Endothelial cell of hepatic sinusoid (primary cell): ENCODE data around the gene VRTN.
"Not testable (repeated sequence)": the region's sequence is repeated elsewhere in the genome, so short reads cannot be mapped to it uniquely, and the experiment has no call there.

Source experiments
- in situ Hi-C: cut with HindIII; loops from 2 replicates; pipeline ENCODE4 v1.10.0; 2017; ENCODE audit warnings: low sequenced_read_pairs

The VRTN gene, protein sequence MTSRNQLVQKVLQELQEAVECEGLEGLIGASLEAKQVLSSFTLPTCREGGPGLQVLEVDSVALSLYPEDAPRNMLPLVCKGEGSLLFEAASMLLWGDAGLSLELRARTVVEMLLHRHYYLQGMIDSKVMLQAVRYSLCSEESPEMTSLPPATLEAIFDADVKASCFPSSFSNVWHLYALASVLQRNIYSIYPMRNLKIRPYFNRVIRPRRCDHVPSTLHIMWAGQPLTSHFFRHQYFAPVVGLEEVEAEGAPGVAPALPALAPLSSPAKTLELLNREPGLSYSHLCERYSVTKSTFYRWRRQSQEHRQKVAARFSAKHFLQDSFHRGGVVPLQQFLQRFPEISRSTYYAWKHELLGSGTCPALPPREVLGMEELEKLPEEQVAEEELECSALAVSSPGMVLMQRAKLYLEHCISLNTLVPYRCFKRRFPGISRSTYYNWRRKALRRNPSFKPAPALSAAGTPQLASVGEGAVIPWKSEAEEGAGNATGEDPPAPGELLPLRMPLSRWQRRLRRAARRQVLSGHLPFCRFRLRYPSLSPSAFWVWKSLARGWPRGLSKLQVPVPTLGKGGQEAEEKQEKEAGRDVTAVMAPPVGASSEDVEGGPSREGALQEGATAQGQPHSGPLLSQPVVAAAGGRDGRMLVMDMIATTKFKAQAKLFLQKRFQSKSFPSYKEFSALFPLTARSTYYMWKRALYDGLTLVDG

DNA sequence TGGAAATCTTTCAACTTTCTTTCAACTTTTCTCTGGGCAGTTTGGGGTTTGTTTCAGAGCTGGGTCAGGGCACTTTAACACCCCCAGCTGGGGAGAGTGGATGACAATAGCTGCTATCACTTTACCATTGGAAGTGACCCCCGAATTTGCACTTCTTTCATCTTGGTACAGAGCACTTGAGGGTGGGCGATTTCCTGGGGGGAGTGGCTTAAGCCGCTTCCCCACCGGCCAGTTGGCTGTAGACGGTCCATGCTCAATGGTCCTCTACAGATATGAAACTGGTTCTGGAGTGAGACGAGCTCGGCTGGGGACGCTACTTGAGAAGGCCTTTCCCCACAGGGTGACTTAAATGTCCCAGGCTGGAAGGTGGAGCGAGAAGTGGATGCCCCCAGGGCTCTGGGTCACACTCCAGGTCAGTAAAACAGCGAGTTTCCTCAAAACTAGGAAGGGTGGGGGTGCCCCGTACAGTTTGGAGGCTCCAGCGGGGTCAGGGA, at the start of gene VRTN:
Gene VRTN (plus strand): TSS at position 231 of the 494 bp plus-strand sequence. CDS start 8,313 bp downstream, outside the sequence.
- in situ Hi-C loops: no loop called here

DNA sequence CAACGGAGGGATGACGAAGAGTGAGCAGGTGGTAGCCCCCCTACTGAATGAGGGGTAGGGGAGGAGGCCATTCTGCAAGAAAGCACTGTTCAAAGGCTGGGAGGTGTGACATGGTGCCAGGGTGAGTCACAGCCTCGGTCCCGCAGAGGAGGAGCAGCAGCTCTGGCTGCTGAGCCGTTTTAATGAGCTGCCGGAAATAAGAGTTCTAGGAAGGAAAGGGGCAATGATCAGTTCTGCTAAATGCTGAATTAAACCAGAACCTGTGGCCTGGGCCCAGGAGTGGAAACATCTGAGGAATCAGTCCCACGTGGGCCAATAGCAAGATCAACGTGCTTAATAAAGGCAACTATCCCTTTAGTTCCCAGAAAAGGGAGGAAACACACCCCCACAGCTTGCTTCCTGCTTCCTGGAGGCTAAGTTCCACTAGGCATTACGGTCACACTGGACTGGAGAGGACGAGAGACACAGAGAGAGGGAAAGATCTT, 49.2 kb upstream of the VRTN start:
- in situ Hi-C loops: loop anchor here (5.0 kb wide), 1 partner anchor 53 kb away; no protein-coding TSS in a partner anchor

DNA sequence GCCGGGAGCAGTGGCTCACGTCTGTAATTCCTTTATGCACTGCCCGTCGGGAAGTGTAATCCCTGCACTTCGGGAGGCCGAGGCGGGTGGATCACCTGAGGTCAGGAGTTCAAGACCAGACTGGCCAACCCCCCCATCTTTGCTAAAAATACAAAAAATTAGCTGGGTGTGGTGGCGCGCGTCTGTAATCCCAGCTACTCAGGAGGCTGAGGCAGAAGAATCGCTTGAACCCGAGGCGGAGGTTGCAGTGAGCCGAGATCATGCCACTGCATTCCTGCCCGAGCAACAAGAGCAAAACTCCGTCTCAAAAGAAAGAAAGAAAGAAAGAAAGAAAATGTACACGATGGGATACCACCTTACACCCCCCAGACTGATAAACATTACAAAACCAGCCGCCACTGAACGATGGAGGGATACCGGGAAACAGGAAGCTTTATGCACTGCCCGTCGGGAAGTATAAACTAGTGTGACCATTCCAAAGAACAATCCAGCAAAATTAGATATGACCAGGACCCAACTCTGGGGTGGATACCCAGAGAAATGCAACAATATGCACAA, 46.6 kb upstream of the VRTN start:
- in situ Hi-C loops: no loop called here

DNA sequence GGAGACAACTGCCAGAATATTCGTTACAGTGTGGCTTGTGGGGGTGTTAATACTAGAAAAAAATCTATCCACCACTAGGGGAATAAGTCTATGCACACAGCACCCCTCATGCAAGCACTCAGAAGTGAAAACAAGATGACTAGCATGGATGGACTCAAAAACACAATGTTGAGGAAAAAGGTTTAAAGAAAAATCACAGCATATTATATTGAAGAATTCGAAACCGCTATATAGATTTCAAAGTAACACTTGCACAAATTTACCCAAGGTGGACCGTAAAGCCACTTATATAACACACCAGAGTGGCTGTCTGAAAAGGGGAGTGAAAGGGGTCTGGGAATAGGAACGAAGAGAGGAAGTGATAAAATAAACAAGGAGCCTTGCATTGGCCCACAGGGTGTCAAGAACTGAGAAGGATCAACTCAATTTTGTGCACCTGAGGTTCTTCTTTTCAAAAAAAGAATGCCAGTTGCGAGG, 46.1 kb upstream of the VRTN start:
- in situ Hi-C loops: no loop called here

DNA sequence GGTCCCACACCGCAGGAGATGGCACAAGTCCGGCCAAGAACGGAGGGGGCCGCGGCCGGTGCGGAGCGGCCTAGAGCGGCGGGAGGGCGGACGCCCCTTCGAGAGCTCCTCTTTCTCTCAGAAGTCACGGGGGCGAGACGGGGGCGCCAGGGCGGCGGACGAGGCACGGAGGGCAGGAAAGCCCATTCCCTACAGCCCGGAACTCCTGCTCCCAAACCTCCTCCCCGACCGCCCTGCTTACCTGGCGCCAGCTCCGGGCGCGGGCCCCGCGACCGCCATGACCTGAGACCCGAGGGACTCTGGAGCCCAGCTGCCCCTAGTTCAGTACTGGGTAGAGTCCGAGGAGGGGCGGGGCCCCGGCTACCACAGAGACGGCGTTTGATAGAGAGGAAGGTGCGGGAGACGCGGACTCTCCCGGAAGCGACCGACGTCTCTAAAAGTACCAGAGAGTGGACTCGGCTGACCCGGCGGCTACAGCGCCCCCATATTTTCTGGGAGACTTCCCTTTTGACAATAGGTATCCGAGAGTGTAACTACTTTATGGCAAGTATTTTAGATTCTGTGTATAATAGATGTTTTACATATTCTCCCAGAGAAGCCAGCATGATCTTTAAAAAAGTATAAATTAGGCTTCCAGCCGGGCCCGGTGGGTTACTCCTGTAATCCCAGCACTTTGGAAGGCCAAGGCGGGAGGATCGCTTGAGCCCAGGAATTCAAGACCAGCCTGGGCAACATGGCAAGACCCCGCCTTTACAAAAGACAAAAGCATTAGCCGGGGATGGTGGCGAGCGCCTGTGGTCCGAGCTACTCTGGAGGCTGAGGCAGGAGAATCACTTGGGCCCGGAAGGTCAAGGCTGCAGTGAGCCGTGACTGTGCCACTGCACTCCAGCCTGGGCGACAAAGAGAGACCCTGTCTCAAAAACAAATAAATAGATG, 45.4 kb upstream of the VRTN start, which contains the start of gene ABCD4:
Gene ABCD4 (minus strand): TSS at position 301 of the 936 bp plus-strand sequence. CDS start 22 bp downstream, at position 279.
- in situ Hi-C loops: no loop called here

DNA sequence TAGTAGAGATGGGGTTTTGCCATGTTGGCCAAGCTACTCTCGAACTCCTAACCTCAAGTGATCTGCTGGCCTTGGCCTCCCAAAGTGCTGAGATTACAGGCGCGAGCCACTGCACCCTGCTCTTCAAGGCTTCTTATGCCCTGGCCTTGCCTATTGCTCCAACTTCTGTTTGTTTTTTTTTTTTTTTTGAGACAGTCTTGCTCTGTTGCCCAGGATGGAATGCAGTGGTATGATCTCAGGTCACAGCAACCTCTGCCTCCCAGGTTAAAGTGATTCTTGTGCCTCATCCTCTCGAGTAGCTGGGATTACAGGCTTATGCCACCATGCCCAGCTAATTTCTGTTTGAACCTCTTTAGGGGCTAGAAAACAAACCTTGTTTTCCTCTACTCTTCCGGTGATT, 39.6 kb upstream of the VRTN start:
- in situ Hi-C loops: no loop called here

DNA sequence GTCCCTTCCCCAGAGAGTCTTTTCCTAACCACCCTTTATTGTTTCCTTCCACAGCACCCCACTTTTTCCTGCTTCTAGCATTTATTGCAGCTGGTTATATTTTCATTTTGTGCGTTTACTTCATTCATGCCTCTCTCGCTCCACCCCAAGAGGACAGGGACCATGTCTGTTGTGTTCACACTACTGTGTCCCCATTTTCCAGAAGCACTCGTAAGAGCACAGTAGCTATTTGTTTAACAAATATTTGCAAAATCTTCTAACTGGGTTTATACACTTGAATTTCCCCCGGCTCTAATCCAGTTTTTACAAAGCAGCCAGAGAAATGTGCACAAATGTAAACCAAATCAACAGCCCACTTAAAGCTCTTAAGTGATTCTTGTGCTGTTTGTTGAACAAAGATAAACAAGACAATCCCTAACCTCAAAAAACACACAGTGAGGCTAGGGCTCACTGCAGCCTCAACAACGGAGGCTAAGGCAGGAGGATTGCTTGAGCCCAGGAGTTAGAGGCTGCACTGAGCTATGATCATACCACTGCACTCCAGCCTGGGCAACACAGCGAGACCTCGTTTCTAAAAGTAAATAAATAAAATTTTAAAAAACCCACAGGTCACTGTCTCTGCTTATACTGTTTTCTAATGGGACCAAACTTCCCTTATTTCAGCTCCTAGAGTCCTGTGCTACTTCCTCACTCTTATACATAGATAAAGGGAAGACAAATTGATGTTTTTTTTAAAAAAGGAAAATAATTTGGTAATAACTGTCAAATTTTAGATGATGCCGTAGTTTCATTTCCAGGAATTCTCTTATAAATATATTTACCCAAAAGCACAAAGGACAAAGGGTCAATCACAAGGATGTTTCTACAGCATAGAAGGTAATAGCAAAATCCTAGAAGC, 38.9 kb upstream of the VRTN start:
- in situ Hi-C loops: no loop called here

DNA sequence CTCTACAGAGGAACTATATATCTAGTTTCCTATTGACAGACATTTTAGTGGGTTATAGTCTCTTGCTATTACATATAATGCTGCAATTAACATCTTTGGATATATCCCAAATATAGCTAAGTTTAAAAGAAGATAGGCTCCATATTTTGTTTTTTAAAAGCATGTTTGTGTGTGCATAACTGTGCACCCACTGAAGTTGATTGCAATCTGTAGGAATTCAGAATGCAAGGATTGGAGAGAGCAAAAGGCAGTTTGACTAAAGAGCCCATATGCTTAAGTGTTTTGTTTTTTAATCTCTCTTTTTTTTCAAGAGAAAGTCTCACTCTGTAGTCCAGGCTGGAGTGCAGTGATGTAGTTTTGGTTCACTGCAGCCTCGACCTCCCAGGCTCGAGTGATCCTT, 36.1 kb upstream of the VRTN start:
- in situ Hi-C loops: no loop called here

DNA sequence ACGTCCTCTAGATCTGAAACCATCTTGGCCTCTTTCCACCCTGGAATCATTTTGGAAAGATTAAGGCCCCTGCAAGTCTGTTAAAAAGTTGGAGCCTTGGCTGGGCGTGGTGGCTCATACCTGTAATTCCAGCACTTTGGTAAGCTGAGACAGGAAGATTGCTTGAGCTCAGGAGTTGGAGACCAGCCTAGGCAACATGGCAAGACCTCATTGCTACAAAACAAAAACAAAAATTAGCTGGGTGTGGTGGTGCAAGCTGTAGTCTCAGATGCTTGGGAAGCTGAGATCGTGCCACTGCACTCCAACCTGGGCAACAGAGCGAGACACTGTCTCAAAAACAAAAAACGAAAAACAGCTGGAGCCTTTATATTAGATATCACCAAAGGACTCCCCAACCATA, 34.7 kb upstream of the VRTN start:
- in situ Hi-C loops: no loop called here

DNA sequence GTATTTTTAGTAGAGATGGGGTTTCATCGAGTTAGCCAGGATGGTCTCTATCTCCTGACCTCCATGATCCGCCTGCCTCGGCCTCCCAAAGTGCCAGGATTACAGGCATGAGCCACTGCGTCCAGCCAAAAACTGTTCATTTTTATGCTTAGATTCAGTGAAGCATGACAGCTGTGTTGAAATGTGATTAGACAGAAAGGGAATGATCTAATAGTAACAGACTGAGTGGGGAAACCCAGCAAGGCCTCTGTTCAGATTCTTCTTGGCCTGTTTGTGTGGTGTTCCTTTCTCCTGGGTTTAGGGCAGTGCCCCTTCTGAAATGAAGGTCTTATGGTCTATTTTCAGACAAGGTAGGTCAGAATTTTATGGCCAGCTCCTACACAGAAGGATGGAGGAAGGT, 33.7 kb upstream of the VRTN start:
- in situ Hi-C loops: no loop called here

DNA sequence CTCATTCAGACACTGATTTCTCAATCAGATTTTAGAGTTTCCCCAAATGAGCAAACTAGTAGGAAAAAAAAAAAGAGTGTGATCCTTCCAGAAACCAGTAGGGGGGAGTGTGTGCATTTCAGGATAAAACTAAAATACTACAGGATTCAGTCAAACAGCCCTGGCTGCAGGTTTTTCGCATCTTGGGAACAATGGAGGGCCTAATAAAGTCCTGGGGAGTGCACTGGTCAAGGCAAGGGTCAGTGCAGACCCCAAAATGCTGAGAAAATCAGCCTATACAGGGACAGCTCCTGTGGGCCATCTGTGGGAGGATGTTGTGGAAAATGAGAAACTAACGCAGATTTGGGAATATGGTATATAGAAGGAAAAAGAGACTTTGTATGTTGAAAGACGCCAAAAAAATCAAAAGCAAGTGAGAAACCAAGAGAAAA, 23.3 kb upstream of the VRTN start:
- in situ Hi-C loops: no loop called here

DNA sequence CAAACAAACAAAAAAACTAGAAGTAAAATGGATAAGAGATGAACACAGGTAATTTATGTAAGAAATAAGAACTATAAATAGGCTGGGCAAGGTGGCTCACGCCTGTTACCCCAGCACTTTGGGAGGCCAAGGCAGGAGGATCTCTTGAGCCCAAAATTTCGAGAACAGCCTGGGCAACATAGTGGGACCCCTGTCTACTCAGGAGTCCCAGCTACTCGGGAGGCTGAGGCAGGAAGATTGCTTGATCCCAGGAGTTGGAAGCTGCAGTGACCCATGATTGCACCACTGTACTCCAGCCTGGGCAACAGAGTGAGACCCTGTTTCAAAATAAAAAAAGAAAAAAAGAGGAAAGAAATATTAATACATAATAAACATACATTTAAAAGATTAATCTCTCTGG, 22.8 kb upstream of the VRTN start:
- in situ Hi-C loops: no loop called here

DNA sequence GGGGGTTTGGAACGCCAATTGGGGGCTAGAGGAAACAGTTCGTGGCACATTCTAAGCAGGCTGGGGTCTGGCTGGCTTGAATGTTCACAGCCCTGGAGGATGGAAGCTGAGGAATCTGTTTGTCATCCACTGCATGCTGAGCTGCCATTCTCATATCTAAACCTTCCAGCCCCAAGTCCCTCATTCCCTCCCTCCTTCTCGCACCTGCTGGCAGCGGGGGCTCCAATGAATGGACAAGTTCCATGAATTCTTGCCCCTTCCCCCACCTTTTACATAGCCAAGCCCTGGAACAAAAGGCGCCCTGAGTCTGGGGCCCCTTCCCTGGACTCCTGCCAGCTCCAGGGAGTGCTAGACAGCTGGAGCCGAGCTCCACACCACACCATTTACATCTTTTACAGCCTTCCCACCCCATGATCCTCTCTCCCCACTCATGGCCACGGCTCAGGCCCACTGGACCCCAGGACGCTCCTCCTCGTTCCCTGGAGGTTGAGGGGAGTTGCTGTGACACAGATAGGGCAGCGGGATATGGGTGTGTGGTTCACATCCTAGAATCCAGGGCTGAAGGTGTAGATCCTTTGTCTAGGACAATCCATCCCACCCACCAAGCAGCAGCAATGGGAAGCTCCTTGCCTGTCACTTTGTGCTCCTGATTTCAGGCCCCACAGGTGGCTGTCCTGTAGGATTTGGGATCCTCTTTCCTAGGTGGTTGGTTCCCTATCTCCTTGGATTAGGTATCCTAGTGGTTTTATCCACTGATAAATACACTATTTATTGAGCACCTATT, 21.7 kb upstream of the VRTN start:
- in situ Hi-C loops: no loop called here

DNA sequence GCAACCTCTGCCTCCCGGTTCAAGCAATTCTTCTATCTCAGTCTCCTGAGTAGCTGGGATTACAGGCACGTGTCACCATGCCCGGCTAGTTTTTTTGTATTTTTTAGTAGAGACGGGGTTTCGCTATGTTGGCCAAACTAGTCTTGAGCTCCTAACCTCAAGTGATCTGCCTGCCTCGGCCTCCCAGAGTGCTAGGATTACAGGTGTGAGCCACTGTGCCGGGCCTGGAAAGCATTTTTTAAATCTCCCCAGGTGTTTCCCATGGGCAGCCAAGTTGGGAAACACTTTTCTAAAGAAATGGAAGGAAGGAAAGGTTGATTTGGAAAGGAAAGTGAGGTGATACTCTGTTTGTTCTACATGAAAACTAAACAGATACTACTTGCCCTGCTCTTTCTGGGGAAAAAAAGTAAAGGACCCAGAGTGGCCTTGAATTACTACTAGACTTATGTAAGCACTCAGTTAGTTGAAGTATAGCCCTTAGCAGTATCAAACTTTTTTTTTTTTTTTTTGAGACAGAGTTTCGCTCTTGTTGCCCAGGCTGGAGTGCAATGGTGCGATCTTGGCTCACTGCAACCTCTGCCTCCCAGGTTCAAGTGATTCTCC, 18.2 kb upstream of the VRTN start:
- in situ Hi-C loops: not testable (repeated sequence)

DNA sequence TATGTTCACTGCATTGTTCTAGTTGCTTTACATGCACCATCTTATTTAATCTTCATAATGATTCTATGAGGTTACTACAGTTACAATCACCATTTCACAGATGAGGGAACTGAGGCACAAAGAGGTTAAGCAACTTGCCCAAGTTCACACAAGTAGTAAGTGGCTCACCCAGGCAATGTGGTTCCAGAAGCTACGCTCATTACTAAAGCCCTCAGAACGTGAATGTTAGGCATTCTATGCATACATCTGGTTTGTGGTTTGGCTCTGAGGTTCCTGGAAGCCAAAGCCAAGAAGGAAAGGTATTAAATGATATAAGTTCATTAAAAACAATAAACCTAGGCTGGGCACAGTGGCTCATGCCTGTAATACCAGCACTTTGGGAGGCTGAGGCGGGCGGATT, 14.4 kb upstream of the VRTN start:
- in situ Hi-C loops: no loop called here

DNA sequence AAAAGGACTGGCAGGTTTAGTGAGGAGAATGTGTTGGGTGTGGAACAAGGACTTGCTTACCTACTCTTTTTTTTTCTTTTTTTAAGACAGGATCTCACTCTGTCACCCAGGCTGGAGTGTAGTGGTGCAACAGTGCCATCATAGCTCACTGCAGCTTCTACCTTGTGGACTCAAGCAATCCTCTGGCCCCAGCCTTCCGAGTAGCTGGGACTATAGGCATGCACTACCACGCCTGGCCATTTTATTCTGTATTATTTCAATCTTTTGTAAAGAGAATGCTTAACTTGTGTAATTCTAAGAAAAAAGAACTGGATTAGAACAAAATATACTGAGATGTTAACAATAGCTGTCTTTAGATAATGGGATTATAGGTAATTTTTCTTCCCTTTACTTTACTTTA, 1.9 kb upstream of the VRTN start:
- in situ Hi-C loops: no loop called here

DNA sequence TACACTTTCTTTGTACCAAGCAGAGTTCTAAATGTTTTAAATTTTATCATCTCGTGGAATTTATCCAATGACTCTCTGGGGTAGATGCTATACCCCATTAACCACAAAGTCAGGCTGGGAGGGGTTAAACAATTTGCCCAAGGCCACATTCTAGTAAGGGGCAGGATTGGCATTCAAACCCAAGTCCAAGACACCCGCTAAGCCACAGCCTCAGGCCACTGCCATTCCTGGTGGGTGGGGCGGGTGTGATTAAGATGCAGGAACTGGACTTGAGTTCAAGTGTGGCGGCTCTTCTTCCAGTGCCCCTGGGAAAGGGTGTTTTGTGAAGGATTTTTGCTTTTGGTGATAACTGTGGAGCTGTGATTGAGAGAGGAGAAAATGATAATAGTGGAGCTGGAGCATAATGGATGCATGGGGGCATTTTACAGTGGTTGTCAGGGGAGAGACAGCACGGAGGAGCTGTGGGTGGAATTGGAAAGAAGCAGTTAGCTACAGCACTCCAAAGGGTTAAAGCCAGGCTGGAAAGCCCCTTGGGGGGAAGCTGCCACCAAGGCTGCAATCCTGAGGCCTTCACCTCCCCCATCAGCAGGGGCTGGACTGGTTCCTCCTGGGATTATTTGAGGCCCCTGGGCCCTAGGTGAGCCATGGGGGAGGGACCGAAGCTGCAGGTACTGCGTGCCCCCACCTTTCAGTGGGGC, 1.0 kb upstream of the VRTN start:
- in situ Hi-C loops: no loop called here

DNA sequence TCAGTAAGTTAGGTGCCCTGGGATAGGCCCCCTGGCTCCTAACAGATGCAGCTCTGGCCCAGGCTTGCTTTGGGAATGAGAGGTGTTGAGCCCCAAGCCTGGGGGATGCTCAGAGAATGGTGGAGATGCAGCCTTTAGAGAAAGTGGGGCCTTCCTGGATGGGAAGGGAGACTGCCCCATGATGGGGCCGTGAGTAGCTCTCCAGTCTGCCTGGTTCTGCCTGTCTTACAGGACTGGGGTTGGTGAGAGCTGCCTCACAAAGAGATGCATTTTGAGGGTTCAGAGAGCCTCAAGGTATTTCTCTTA, 523 bp upstream of the VRTN start:
- in situ Hi-C loops: no loop called here
